LNCAP (cell line): ENCODE results near the gene NLGN4X.

Source experiments
- CTCF ChIP-seq: fragments of 450-650 bp; IDR thresholded peaks from 2 replicates; pipeline ENCODE4 v1.5.1; 2017; ENCODE audit warnings: mild to moderate bottlenecking

The NLGN4X gene

GRCh38 chrX:6071731-6072130 is 156.9 kb downstream of the NLGN4X start:
- TF ChIP-seq CTCF = no peak

GRCh38 chrX:6067600-6067999 is 161.1 kb downstream of the NLGN4X start:
- no peak for TF ChIP-seq CTCF

GRCh38 chrX:6053141-6053540 is 175.5 kb downstream of the NLGN4X start:
- TF ChIP-seq CTCF = no peak

GRCh38 chrX:6052111-6052745 is 176.4 kb downstream of the NLGN4X start:
- TF ChIP-seq CTCF = no peak

- TF ChIP-seq CTCF = no peak
These were observed 179.5 kb downstream of the NLGN4X start for GRCh38 chrX:6049132-6049531.

GRCh38 chrX:6041630-6042029 is 187.0 kb downstream of the NLGN4X start:
- TF ChIP-seq CTCF = no peak

- no peak for TF ChIP-seq CTCF
These were observed 199.7 kb downstream of the NLGN4X start for GRCh38 chrX:6029014-6029413.

GRCh38 chrX:6026980-6027379 is 201.7 kb downstream of the NLGN4X start:
- TF ChIP-seq CTCF = no peak
